Sigmoid colon (tissue), 7 donors: ENCODE data around the gene MAD2L1BP. TPM values are rescaled to one million over a fixed set of nuclear protein-coding genes. Genes with fewer than 3 reads are reported as not detected.

Experiments used
- DNase-seq: peaks from one replicate; pipeline ENCODE4 v3.0.0-alpha.2; 2019
- H3K27ac ChIP-seq, 4 donors: fragments of 200-600 bp; sonication (generic); one replicate each; pipeline ENCODE4 v1.5.1; 2016 to 2019; ENCODE audit warnings: mild to moderate bottlenecking in 1 of 4
- H3K27me3 ChIP-seq, 3 donors: fragments of 200-600 bp; sonication (generic); one replicate each; pipeline ENCODE4 v1.5.1; 2019; ENCODE audit warnings: mild to moderate bottlenecking in 1 of 3
- H3K36me3 ChIP-seq, 4 donors: fragments of 200-600 bp; sonication (generic); one replicate each; pipeline ENCODE4 v1.5.1; 2016 to 2019
- H3K4me1 ChIP-seq, 4 donors: fragments of 200-600 bp; sonication (generic); one replicate each; pipeline ENCODE4 v1.5.1; 2017 to 2019
- H3K4me3 ChIP-seq, 4 donors: fragments of 200-600 bp; sonication (generic); one replicate each; pipeline ENCODE4 v1.5.1; 2017 to 2019; ENCODE audit warnings: mild to moderate bottlenecking in 2 of 4, moderate library complexity in 1 of 4
- H3K9me3 ChIP-seq, 4 donors: fragments of 200-600 bp in 3 of 4; sonication (generic) in 3 of 4; one replicate each; pipeline versions ENCODE4 v1.5.1 to v1.6.1; 2013 to 2019
- EP300 ChIP-seq, 4 donors: sonication (generic); formaldehyde crosslinking; IDR thresholded peaks; one replicate each; pipeline ENCODE4 v1.6.1; 2017; ENCODE audit warnings: antibody characterized with exemption in 4 of 4
- POLR2A ChIP-seq, 2 donors: fragments of 450-650 bp; IDR thresholded peaks; one replicate each; pipeline ENCODE4 v1.6.1; 2016; ENCODE audit warnings: antibody characterized with exemption in 2 of 2, mild to moderate bottlenecking in 2 of 2, moderate library complexity in 2 of 2
- POLR2AphosphoS5 ChIP-seq, 4 donors: sonication (generic); formaldehyde crosslinking; IDR thresholded peaks; one replicate each; pipeline ENCODE4 v1.6.1; 2017; ENCODE audit warnings: antibody characterized with exemption in 4 of 4
- WGBS, 2 donors: extraction: QIAGEN DNeasy Blood & Tissue Kit; methylation state at CpG; one replicate each; pipeline ENCODE4 v1.1.7; 2013; 5-methylcytosine and 5-hydroxymethylcytosine counted together
- intact Hi-C: fragments of 100-400 bp; cut with DNase I; formaldehyde crosslinking; loops from one replicate; pipeline ENCODE4 v1.15.1; 2023
- polyA plus RNA-seq, 3 donors: library from polyadenylated mRNA; stranded (reverse); fragments of 200-250 nt; gene quantifications; one replicate each; pipeline ENCODE4 v1.2.3, GENCODE V29; 2013
- total RNA-seq, 4 donors: library from RNA; depleted of rRNA; stranded (reverse); fragments of >200 nt; gene quantifications; one replicate each; pipeline ENCODE4 v1.1.0, GENCODE V29; 2016
- TF ChIP-seq, protein P1 (sequence below), 4 experiments: fragments of 450-650 bp in 3 of 4; fragments of 200-600 bp in 1 of 4; IDR thresholded peaks; one replicate each; pipeline ENCODE4 v1.5.1; 2016 to 2019; ENCODE audit warnings: antibody characterized with exemption in 4 of 4, mild to moderate bottlenecking in 3 of 4, moderate library complexity in 2 of 4
- donor health status: healthy with polysubstance abuse.
- donor health status: Bipolar disorder and iron deficiency.
- donor health status: healthy.

MAD2L1BP gene
- total and polyA plus RNA-seq, 7 donors: 13.0 to 68.7 (median 32.3) TPM

DNA sequence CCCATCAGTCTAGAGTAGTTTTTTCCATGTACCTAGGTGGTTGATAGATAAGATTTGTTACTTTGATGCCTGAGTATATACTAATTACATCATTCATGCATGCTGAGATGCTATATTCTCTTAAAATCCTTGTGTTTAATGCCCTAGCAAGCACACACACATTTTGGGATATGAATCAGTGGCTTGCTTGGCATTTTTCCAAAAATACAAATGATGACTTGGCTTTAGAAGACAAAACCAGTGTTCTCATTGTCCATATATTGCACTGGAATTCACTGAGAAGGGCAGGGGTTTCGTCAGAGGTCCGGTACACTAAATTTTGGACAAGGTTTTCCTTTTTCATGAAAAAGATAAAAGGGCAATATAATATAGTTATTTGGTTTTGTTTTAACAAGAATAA is 31.5 kb upstream of the MAD2L1BP start:
- TF ChIP-seq POLR2A (IDR thresholded peaks at IDR 0.05) (no peak), EP300 (IDR thresholded peaks at IDR 0.05) (no peak)
- TF ChIP-seq, protein P1, sequence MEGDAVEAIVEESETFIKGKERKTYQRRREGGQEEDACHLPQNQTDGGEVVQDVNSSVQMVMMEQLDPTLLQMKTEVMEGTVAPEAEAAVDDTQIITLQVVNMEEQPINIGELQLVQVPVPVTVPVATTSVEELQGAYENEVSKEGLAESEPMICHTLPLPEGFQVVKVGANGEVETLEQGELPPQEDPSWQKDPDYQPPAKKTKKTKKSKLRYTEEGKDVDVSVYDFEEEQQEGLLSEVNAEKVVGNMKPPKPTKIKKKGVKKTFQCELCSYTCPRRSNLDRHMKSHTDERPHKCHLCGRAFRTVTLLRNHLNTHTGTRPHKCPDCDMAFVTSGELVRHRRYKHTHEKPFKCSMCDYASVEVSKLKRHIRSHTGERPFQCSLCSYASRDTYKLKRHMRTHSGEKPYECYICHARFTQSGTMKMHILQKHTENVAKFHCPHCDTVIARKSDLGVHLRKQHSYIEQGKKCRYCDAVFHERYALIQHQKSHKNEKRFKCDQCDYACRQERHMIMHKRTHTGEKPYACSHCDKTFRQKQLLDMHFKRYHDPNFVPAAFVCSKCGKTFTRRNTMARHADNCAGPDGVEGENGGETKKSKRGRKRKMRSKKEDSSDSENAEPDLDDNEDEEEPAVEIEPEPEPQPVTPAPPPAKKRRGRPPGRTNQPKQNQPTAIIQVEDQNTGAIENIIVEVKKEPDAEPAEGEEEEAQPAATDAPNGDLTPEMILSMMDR (IDR thresholded peaks at IDR 0.05): no peak
- WGBS, 2 donors: 95 to 97% methylated on average over 2 of the region's 2 CpGs
- intact Hi-C loops: no loop called here
- H3K4me1 ChIP-seq: no peaks in the 10 kb centered on the region
- H3K27ac ChIP-seq: no peak overlapping the region
- H3K27me3 ChIP-seq: no peaks in the 10 kb centered on the region
- no peaks in the 10 kb centered on the region for H3K9me3 ChIP-seq
- peaks cover 0 to 62% (median 6%) of the 10 kb centered on the region in 4 donors for H3K36me3 ChIP-seq
- H3K4me3 ChIP-seq: no peak overlapping the region
- no peak for DNase-seq

DNA sequence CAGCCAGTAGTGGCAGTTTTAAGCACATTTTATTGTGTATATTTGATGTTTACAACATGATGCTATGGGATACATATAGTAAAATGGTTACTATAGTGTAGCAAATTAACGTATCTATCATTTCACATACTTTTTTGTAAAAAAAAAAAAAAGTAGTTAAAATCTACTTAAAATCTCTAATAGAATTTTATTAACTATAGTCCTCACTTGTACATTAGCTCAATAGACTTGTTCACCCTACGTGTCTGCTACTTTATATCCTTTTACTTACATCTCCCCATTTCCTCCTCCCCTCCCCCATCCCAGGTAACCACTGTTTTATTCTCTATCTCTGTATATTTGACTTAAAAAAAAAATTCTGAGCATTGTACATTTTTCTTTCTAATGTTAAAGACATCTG is 29.6 kb upstream of the MAD2L1BP start:
- Histone ChIP-seq H3K27ac (no peak overlapping the region), H3K27me3 (no peaks in the 10 kb centered on the region), H3K4me3 (no peak overlapping the region), H3K36me3 (peaks cover 0 to 66% (median 9%) of the 10 kb centered on the region in 4 donors), H3K4me1 (no peaks in the 10 kb centered on the region), H3K9me3 (no peaks in the 10 kb centered on the region)
- 83 to 89% methylated on average over 2 of the region's 2 CpGs for WGBS, 2 donors
- no peak for DNase-seq
- TF ChIP-seq EP300 (IDR thresholded peaks at IDR 0.05) (no peak), POLR2A (IDR thresholded peaks at IDR 0.05) (no peak)
- intact Hi-C loops: loop anchor here (5.0 kb wide), 1 partner anchor 471 kb away; no protein-coding TSS in a partner anchor

DNA sequence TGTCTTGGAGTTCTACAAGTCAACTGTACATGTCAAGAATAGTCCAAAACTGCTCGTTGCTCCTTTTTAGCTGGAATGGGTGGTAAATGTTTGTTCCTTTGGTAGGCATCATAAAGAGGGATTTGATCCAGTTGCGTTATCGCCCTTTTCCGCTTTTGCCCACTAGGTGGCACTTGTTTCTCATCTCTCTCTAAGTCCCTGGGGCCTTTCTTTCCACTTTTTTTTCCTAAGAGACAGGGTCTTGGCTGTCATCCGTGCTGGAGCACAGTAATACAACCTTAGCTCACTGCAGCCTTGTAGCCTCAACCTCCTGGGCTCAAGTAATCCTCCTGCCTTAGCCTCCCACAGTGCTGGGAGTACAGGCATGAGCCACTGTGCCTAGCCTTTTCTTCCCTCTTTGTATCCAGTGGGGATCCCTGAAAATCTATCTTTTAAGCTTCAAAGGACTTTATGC is 27.3 kb upstream of the MAD2L1BP start:
- no peak overlapping the region for H3K4me3 ChIP-seq
- WGBS, 2 donors: 1 to 10% methylated on average over 5 of the region's 5 CpGs
- H3K9me3 ChIP-seq: no peaks in the 10 kb centered on the region
- no peaks in the 10 kb centered on the region for H3K4me1 ChIP-seq
- TF ChIP-seq, protein P1 (IDR thresholded peaks at IDR 0.05): peak; percentile 38 to 73 (median 63)
- TF ChIP-seq POLR2AphosphoS5 (IDR thresholded peaks at IDR 0.05): peak in 2 of 4 donors; percentile 16 to 23
- TF ChIP-seq POLR2A (IDR thresholded peaks at IDR 0.05): no peak
- H3K27ac ChIP-seq: no peak overlapping the region
- intact Hi-C loops: loop anchor here (5.0 kb wide), 1 partner anchor 469 kb away; no protein-coding TSS in a partner anchor
- peaks cover 0 to 61% (median 10%) of the 10 kb centered on the region in 4 donors for H3K36me3 ChIP-seq
- DNase-seq: no peak
- H3K27me3 ChIP-seq: no peaks in the 10 kb centered on the region

DNA sequence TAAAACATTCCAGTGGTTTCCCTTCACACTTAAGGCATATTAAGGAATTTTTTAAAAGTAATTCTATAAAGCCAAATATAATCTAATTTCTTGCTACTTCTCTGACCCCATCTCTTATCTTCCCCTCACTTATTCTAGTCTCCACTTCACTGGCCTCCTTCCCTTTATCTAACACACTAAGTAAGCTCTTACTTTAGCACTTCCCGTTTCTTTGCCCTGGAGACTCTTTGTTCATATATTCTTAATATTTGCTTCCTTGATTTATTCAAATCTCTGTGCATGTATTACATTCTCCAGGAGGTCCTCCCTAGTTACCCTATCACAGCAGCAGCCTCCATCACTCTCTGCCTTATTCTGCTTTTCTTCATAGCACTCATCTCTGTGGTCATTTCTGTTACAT is 26.8 kb upstream of the MAD2L1BP start:
- WGBS, 2 donors: 76 to 82% methylated on average over 1 of the region's 1 CpG
- no peaks in the 10 kb centered on the region for H3K27me3 ChIP-seq
- H3K9me3 ChIP-seq: no peaks in the 10 kb centered on the region
- H3K27ac ChIP-seq: no peak overlapping the region
- H3K36me3 ChIP-seq: peaks cover 4 to 61% (median 15%) of the 10 kb centered on the region in 4 donors
- H3K4me1 ChIP-seq: no peaks in the 10 kb centered on the region
- TF ChIP-seq, protein P1 (IDR thresholded peaks at IDR 0.05): no peak
- TF ChIP-seq EP300 (IDR thresholded peaks at IDR 0.05) (no peak), POLR2A (IDR thresholded peaks at IDR 0.05) (no peak), POLR2AphosphoS5 (IDR thresholded peaks at IDR 0.05) (no peak)
- H3K4me3 ChIP-seq: no peak overlapping the region
- no peak for DNase-seq
- intact Hi-C loops: loop anchor here (5.0 kb wide), 1 partner anchor 468 kb away; no protein-coding TSS in a partner anchor

DNA sequence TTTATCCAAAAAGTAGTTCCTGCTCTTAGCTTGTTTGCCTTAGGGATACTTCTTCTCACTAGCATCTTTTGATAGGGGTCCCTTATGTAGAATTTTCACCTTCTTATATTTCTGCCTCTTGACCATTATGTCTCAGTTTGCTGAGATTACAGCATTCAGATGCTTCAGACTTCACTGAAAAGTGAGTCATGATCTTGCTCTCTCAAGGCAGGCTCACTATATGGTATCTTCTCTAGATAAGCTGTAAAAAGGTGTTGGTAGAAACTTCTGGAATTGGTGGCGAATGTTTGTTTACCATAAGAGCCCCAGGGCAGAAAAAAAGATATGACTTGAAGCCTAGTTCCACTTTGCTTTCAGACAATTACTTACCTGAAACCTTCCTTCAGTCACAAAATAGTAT is 26.2 kb upstream of the MAD2L1BP start:
- H3K36me3 ChIP-seq: peaks cover 10 to 61% (median 18%) of the 10 kb centered on the region in 4 donors
- TF ChIP-seq POLR2AphosphoS5 (IDR thresholded peaks at IDR 0.05) (no peak), POLR2A (IDR thresholded peaks at IDR 0.05) (no peak), EP300 (IDR thresholded peaks at IDR 0.05) (no peak)
- TF ChIP-seq, protein P1 (IDR thresholded peaks at IDR 0.05): no peak
- no peaks in the 10 kb centered on the region for H3K4me1 ChIP-seq
- intact Hi-C loops: loop anchor here (5.0 kb wide), 1 partner anchor 468 kb away; no protein-coding TSS in a partner anchor
- H3K4me3 ChIP-seq: no peak overlapping the region
- H3K27me3 ChIP-seq: no peaks in the 10 kb centered on the region
- no peak for DNase-seq
- no peaks in the 10 kb centered on the region for H3K9me3 ChIP-seq
- H3K27ac ChIP-seq: no peak overlapping the region
- 94% methylated on average over 1 of the region's 1 CpG for WGBS, 2 donors
